Heart left ventricle (tissue), 16 donors: ENCODE measurements around the gene OR10A7. TPM values are rescaled to one million over a fixed set of nuclear protein-coding genes. Genes with fewer than 3 reads are reported as not detected.

Source experiments
- ATAC-seq, 4 donors: fragments of 200-7000 bp; cut with Tn5 transposase; one replicate each; pipeline ENCODE4 v1.9.1; 2020 to 2022; ENCODE audit warnings: moderate library complexity in 4 of 4, mild to moderate bottlenecking in 3 of 4, moderate number of reproducible peaks in 1 of 4
- DNase-seq, 5 donors: peaks; one replicate each; pipeline ENCODE4 v3.0.0-alpha.2; 2020
- H3K27ac ChIP-seq, 12 donors: fragments of 200-600 bp; sonication (generic) in 4 of 12; one replicate each; pipeline versions ENCODE4 v1.5.0 to v1.8.0; 2016 to 2022; ENCODE audit warnings: mild to moderate bottlenecking in 2 of 12
- H3K27me3 ChIP-seq, 9 donors: fragments of 200-600 bp; sonication (generic) in 2 of 9; one replicate each; pipeline versions ENCODE4 v1.5.1 to v1.8.0; 2016 to 2022; ENCODE audit warnings: mild to moderate bottlenecking in 3 of 9
- H3K36me3 ChIP-seq, 9 donors: fragments of 200-600 bp; sonication (generic) in 2 of 9; one replicate each; pipeline versions ENCODE4 v1.5.0 to v1.8.0; 2018 to 2022; ENCODE audit warnings: mild to moderate bottlenecking in 2 of 9
- H3K4me1 ChIP-seq, 12 donors: fragments of 200-600 bp; sonication (generic) in 4 of 12; one replicate each; pipeline versions ENCODE4 v1.5.0 to v1.8.0; 2016 to 2022; ENCODE audit warnings: mild to moderate bottlenecking in 3 of 12
- H3K4me3 ChIP-seq, 12 donors: fragments of 200-600 bp; sonication (generic) in 4 of 12; one replicate each; pipeline versions ENCODE4 v1.5.0 to v1.8.0; 2017 to 2022; ENCODE audit warnings: mild to moderate bottlenecking in 9 of 12, moderate library complexity in 4 of 12
- H3K9me3 ChIP-seq, 12 donors: fragments of 200-600 bp; sonication (generic) in 4 of 12; one replicate each; pipeline versions ENCODE4 v1.5.0 to v1.8.0; 2016 to 2022; ENCODE audit warnings: mild to moderate bottlenecking in 1 of 12
- CTCF ChIP-seq, 12 donors: fragments of 200-600 bp; sonication (generic) in 4 of 12; IDR thresholded peaks; one replicate each; pipeline versions ENCODE4 v1.5.0 to v1.8.0; 2018 to 2022; ENCODE audit warnings: antibody characterized with exemption in 12 of 12, mild to moderate bottlenecking in 5 of 12
- POLR2A ChIP-seq, 2 donors: fragments of 450-650 bp; IDR thresholded peaks; one replicate each; pipeline ENCODE4 v1.6.1; 2017; ENCODE audit warnings: antibody characterized with exemption in 2 of 2, mild to moderate bottlenecking in 2 of 2, moderate library complexity in 2 of 2
- WGBS, 4 donors: extraction: QIAGEN DNeasy Blood & Tissue Kit in 2 of 4; methylation state at CpG; one replicate each; pipeline versions ENCODE4 v1.1.5 to v1.1.7; 2013 to 2018; 5-methylcytosine and 5-hydroxymethylcytosine counted together
- intact Hi-C, 10 donors: fragments of 100-400 bp; cut with DNase I; formaldehyde crosslinking; loops; one replicate each; pipeline versions ENCODE4 v1.11.1 to v1.14.2; 2022
- polyA plus RNA-seq, 2 donors: library from polyadenylated mRNA; stranded (reverse); fragments of 200-250 nt; gene quantifications; one replicate each; pipeline ENCODE4 v1.2.3, GENCODE V29; 2013
- total RNA-seq, 9 donors: library from RNA; depleted of rRNA in 2 of 9; stranded (reverse); fragments of >200 nt in 2 of 9; fragmentation: NEBNext Ultra II Directional in 3 of 9; extraction: Animal tissue kit (Norgen Biotek cat#: 25700) in 3 of 9; gene quantifications; one replicate each; pipeline versions ENCODE4 v1.1.0 to v1.2.4, GENCODE V29; 2016 to 2023
- donor health status: ischemic (EF 13 %, LVEDD 7.1; RV severe dilation, severe dysfunction).
- donor health status: healthy with polysubstance abuse.
- donor health status: DM: no; HTN: yes; CAD: no.
- donor health status: DM: no; HTN: no; CAD: no.
- donor health status: ischemic (EF 25% LVEDD 6.9; RV normal size, moderate dysfunction).
- donor health status: ischemic (EF 25% LVEDD 5.7; RV mildly dilated, moderate dysfunction).
- donor health status: healthy.
- donor health status: DM: yes; HTN: yes; CAD: no.
- donor health status: ischemic (EF 35%, LVEDD 5.7; RV mildly dilated, moderate dysfunction).
- donor health status: nonischemic (EF 11% LVEDD 7.7; RV severe dilation, severe dysfunction).
- donor health status: DM: yes; HTN: yes; CAD: no.
- donor health status: PGD.
- donor health status: ischemic (EF 29% LVEDD 5.4; RV normal size, mild dysfunction).
- donor health status: nonischemic (EF 23%, LVEDD 6.1; RV moderate dilation, normal function).

Gene OR10A7
- total and polyA plus RNA-seq, 11 donors: not detected

- intact Hi-C loops: no loop called here
- Histone ChIP-seq H3K9me3 (no peaks in the 10 kb centered on the region), H3K4me1 (no peaks in the 10 kb centered on the region), H3K4me3 (no peak overlapping the region), H3K27me3 (no peaks in the 10 kb centered on the region), H3K36me3 (no peaks in the 10 kb centered on the region), H3K27ac (no peak overlapping the region)
- no peak for ATAC-seq
- TF ChIP-seq POLR2A (IDR thresholded peaks at IDR 0.05) (no peak), CTCF (IDR thresholded peaks at IDR 0.05) (no peak)
- WGBS, 4 donors: 32 to 39% (median 37%) methylated on average over 3 of the region's 3 CpGs
- DNase-seq: no peak
Observed at GRCh38 chr12:55227643-55228042, 6.8 kb downstream of the OR10A7 start.

GRCh38 chr12:55244309-55244708, 23.5 kb downstream of the OR10A7 start, which contains the start of gene OR6C74:
Gene OR6C74 (plus strand): TSS chr12:55244609. CDS start chr12:55247288, 2,679 bp downstream.
- whole genome bisulfite sequencing, 4 donors: 87 to 89% (median 88%) methylated on average over 3 of the region's 3 CpGs
- Histone ChIP-seq H3K9me3 (no peaks in the 10 kb centered on the region), H3K27me3 (peaks cover 0 to 2% (median 0%) of the 10 kb centered on the region in 9 donors), H3K27ac (no peak within 1 kb of the TSS), H3K36me3 (no peaks in the 10 kb centered on the region), H3K4me1 (no peaks in the 10 kb centered on the region), H3K4me3 (no peak within 1 kb of the TSS)
- DNase-seq: no peak
- intact Hi-C loops: no loop called here
- ATAC-seq: no peak
- TF ChIP-seq POLR2A (IDR thresholded peaks at IDR 0.05): no peak
- no peak for TF ChIP-seq CTCF (IDR thresholded peaks at IDR 0.05)

GRCh38 chr12:55246159-55246558, 25.3 kb downstream of the OR10A7 start:
- TF ChIP-seq CTCF (IDR thresholded peaks at IDR 0.05): no peak
- TF ChIP-seq POLR2A (IDR thresholded peaks at IDR 0.05): no peak
- H3K4me3 ChIP-seq: no peak overlapping the region
- no peaks in the 10 kb centered on the region for H3K4me1 ChIP-seq
- WGBS, 4 donors: 43 to 65% (median 49%) methylated on average over 1 of the region's 1 CpG
- intact Hi-C loops: no loop called here
- no peak overlapping the region for H3K27ac ChIP-seq
- H3K36me3 ChIP-seq: no peaks in the 10 kb centered on the region
- H3K27me3 ChIP-seq: peaks cover 0 to 2% (median 0%) of the 10 kb centered on the region in 9 donors
- ATAC-seq (no peak), DNase-seq (no peak)
- no peaks in the 10 kb centered on the region for H3K9me3 ChIP-seq

GRCh38 chr12:55250944-55251343, 30.1 kb downstream of the OR10A7 start:
- peaks cover 0 to 2% (median 0%) of the 10 kb centered on the region in 9 donors for H3K27me3 ChIP-seq
- no peaks in the 10 kb centered on the region for H3K36me3 ChIP-seq
- no peaks in the 10 kb centered on the region for H3K4me1 ChIP-seq
- no peak overlapping the region for H3K27ac ChIP-seq
- ATAC-seq (no peak), DNase-seq (no peak)
- TF ChIP-seq POLR2A (IDR thresholded peaks at IDR 0.05) (no peak), CTCF (IDR thresholded peaks at IDR 0.05) (no peak)
- no peaks in the 10 kb centered on the region for H3K9me3 ChIP-seq
- H3K4me3 ChIP-seq: no peak overlapping the region
- 52 to 66% (median 58%) methylated on average over 3 of the region's 3 CpGs for WGBS, 4 donors
- intact Hi-C loops: no loop called here
